GM10248 (cell line): Measurements from ENCODE around the gene PLCXD1.

ENCODE experiments used
- CTCF ChIA-PET: fragments of 300-600 bp; sonication (Branson Sonifier 250); formaldehyde crosslinking; extraction: SDS; loops from one replicate; lab custom pipeline; 2021; ENCODE audit warnings: antibody characterized with exemption; lab: Yijun Ruan, JAX
- POLR2A ChIA-PET: fragments of 350-650 bp; sonication (Branson Sonifier 250); formaldehyde crosslinking; extraction: SDS; loops from one replicate; lab custom pipeline; 2020; ENCODE audit warnings: antibody characterized with exemption; lab: Yijun Ruan, JAX
- DNase-seq: peaks from one replicate; pipeline ENCODE4 v3.0.0; 2012; ENCODE audit errors: extremely low spot score
- CTCF ChIP-seq: IDR thresholded peaks from 2 replicates; pipeline ENCODE4 v1.5.1; 2012; ENCODE audit warnings: mild to moderate bottlenecking, low read depth; ENCODE audit errors: extremely low read depth, missing control alignments, control extremely low read depth

Gene PLCXD1

GRCh38 chrX:332916-333610, 51.9 kb downstream of the PLCXD1 start:
- no peak for TF ChIP-seq CTCF
- ChIA-PET POLR2A (no interaction called here), CTCF (no interaction called here)
- DNase-seq = no peak

- ChIA-PET CTCF (no interaction called here), POLR2A (no interaction called here)
- no peak for TF ChIP-seq CTCF
- DNase-seq = no peak
These were observed 52.6 kb downstream of the PLCXD1 start for GRCh38 chrX:333611-334311.

GRCh38 chrX:334331-334891, 53.2 kb downstream of the PLCXD1 start:
- POLR2A ChIA-PET = no interaction called here
- TF ChIP-seq CTCF = no peak
- CTCF ChIA-PET = no interaction called here
- no peak for DNase-seq

- CTCF ChIA-PET = no interaction called here
- no peak for TF ChIP-seq CTCF
- POLR2A ChIA-PET = no interaction called here
- DNase-seq = no peak
These were observed 54.0 kb downstream of the PLCXD1 start for GRCh38 chrX:334971-335757.

- POLR2A ChIA-PET = no interaction called here
- no peak for DNase-seq
- no peak for TF ChIP-seq CTCF
- CTCF ChIA-PET = no interaction called here
These were observed 54.6 kb downstream of the PLCXD1 start for GRCh38 chrX:335758-336155.

- CTCF ChIA-PET = no interaction called here
- no peak for TF ChIP-seq CTCF
- POLR2A ChIA-PET = no interaction called here
- no peak for DNase-seq
These were observed 55.0 kb downstream of the PLCXD1 start for GRCh38 chrX:336227-336626.
